ENCODE measurements around the gene WNK3. TPM values are rescaled to one million over a fixed set of nuclear protein-coding genes. Genes with fewer than 3 reads are reported as not detected.

The WNK3 gene
- total and polyA plus RNA-seq, 2 donors (not counting 3 experiments of a cell fraction or from before 2014, with no cell fraction given), result 0.30 to 2.7 TPM

DNA sequence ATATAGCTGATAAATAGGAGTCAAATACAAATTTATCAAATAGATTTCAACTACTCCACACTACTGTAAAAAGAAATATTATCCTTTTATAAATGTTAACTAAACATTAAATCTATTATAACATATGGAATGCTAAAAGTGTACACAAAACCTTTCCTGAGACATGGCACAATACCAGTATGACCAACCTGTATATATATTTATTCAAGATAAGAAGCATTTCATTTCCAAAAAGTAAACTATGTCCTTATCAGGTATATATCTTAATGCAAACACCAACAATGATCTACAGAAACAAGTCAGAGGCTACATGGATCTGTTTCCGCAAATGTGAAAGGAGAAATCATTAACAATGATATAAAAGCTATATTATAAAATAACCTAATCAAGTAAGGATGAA, 37.8 kb downstream of the WNK3 start:
- no peak for DNase-seq (ENCODE audit: low read depth, low spot score)
- H3K27ac ChIP-seq (ENCODE audit: insufficient read depth, low read depth, low read length), result no peak overlapping the region
- H3K9me1 ChIP-seq (replicated peaks; ENCODE audit: control insufficient read depth, extremely low read depth, insufficient read depth, low read length), result no peaks in the 10 kb centered on the region
- H2AFZ ChIP-seq (ENCODE audit: low read depth, low read length), result no peak overlapping the region
- H3K4me3 ChIP-seq (replicated peaks in 1 of 3; ENCODE audit: insufficient read depth in 1 of 3, low read depth in 1 of 3, low read length in 3 of 3), result no peak overlapping the region
- TF ChIP-seq, protein P1, sequence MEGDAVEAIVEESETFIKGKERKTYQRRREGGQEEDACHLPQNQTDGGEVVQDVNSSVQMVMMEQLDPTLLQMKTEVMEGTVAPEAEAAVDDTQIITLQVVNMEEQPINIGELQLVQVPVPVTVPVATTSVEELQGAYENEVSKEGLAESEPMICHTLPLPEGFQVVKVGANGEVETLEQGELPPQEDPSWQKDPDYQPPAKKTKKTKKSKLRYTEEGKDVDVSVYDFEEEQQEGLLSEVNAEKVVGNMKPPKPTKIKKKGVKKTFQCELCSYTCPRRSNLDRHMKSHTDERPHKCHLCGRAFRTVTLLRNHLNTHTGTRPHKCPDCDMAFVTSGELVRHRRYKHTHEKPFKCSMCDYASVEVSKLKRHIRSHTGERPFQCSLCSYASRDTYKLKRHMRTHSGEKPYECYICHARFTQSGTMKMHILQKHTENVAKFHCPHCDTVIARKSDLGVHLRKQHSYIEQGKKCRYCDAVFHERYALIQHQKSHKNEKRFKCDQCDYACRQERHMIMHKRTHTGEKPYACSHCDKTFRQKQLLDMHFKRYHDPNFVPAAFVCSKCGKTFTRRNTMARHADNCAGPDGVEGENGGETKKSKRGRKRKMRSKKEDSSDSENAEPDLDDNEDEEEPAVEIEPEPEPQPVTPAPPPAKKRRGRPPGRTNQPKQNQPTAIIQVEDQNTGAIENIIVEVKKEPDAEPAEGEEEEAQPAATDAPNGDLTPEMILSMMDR (IDR thresholded peaks at IDR 0.05; ENCODE audit: extremely low read depth in 1 of 2, insufficient read depth in 1 of 2, low read depth in 1 of 2, low read length in 2 of 2), result no peak
- no peak for TF ChIP-seq POLR2AphosphoS5 (IDR thresholded peaks at IDR 0.05; ENCODE audit: insufficient read depth, low read depth, low read length)
- no peak for TF ChIP-seq GATA2 (IDR thresholded peaks at IDR 0.05; ENCODE audit: insufficient read depth, insufficient read length, low read depth, low read length)
- TF ChIP-seq, protein P2, sequence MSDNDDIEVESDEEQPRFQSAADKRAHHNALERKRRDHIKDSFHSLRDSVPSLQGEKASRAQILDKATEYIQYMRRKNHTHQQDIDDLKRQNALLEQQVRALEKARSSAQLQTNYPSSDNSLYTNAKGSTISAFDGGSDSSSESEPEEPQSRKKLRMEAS (IDR thresholded peaks at IDR 0.05; ENCODE audit: insufficient read depth, insufficient read length), result no peak
- no peak for TF ChIP-seq JUN (IDR thresholded peaks at IDR 0.05; ENCODE audit: borderline replicate concordance, insufficient read depth, insufficient read length, low read depth)
- no peak for TF ChIP-seq FOS (IDR thresholded peaks at IDR 0.05; ENCODE audit: borderline replicate concordance, insufficient read depth, low read length)
- TF ChIP-seq MYC (IDR thresholded peaks at IDR 0.05; ENCODE audit: low read depth, low read length), result no peak
- no peak for TF ChIP-seq EZH2 (IDR thresholded peaks at IDR 0.05; ENCODE audit: borderline replicate concordance, low read depth, low read length, severe bottlenecking)
- no peak for TF ChIP-seq POLR2A (IDR thresholded peaks at IDR 0.05; ENCODE audit: low read depth, low read length)
- dilution Hi-C loops (cut with MboI; ENCODE audit: extremely low pct_ligation_motif_present, low sequenced_read_pairs) (no loop called here), intact Hi-C loops (cut with micrococcal nuclease) (no loop called here)
- BruUV-seq (replicated peaks), result no TSS peak
- no peaks in the 10 kb centered on the region for H3K4me1 ChIP-seq (ENCODE audit: control insufficient read depth, extremely low read depth, insufficient read depth, low read length)
- POLR2A ChIA-PET, result no interaction called here
- H3K36me3 ChIP-seq (ENCODE audit: control insufficient read depth in 2 of 2, extremely low read depth in 1 of 2, insufficient read depth in 2 of 2, low read length in 2 of 2), result no peaks in the 10 kb centered on the region
- H3K9me3 ChIP-seq (replicated peaks; ENCODE audit: control insufficient read depth, insufficient read depth, low read length), result no peaks in the 10 kb centered on the region
- no peak for FAIRE-seq
- H3K4me2 ChIP-seq (ENCODE audit: insufficient read depth, low read length), result no peak overlapping the region
- no peaks in the 10 kb centered on the region for H3K27me3 ChIP-seq (ENCODE audit: control insufficient read depth in 2 of 2, insufficient read depth in 2 of 2, low read length in 2 of 2)
- CTCF ChIA-PET, result no interaction called here
- no peak overlapping the region for H3K9ac ChIP-seq (replicated peaks; ENCODE audit: extremely low read depth, insufficient read depth, low read length)
- no peaks in the 10 kb centered on the region for H4K20me1 ChIP-seq (replicated peaks; ENCODE audit: control insufficient read depth, extremely low read depth, insufficient read depth, low read length)
- H3K79me2 ChIP-seq (ENCODE audit: control insufficient read depth, insufficient read depth, low read length), result no peaks in the 10 kb centered on the region
